Measurements from ENCODE around the gene RAD51D. TPM values are rescaled to one million over a fixed set of nuclear protein-coding genes. Genes with fewer than 3 reads are reported as not detected.

The RAD51D gene
- total RNA-seq, 3 donors from 2014 or later (not counting 1 experiment from before 2014, with no cell fraction given): 15.4 to 27.0 (median 22.7) TPM

DNA sequence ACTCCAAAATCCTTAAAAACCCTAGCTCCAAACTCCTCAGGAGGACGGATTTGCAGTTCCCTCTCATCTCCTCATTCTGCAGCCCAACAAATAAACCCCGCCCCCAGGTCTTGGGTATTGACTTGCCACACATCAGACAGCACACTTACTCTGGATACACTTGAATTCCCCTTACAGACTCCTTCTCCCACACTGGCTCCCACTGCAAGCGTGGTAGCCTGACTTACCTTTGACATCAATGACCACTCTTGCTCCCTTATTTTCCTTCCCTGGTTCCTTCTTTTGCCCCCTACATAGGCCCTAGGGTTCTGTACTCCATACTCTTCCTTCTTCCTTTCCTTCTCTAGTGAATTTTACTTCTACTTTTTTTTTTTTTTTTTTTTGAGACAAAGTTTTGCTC is 63.6 kb downstream of the RAD51D start:
- Mint-ChIP-seq H3K4me3 (no peak overlapping the region), H3K27me3 (ENCODE audit: low read depth in 2 of 2) (no peaks in the 10 kb centered on the region), H3K4me1 (peaks cover 48 to 68% of the 10 kb centered on the region in 2 donors), H3K36me3 (peaks cover 11% of the 10 kb centered on the region), H3K9me3 (no peaks in the 10 kb centered on the region), H3K27ac (peak overlapping the region; percentile 5 to 67)
- DNase-seq (no peak), ATAC-seq (no peak)
- Histone ChIP-seq H3K27me3 (ENCODE audit: control insufficient read depth, insufficient read depth, low read length) (no peaks in the 10 kb centered on the region), H3K36me3 (ENCODE audit: control insufficient read depth, insufficient read depth, low read length) (peaks cover 4% of the 10 kb centered on the region), H3K9me3 (ENCODE audit: control insufficient read depth, insufficient read depth, low read length) (no peaks in the 10 kb centered on the region), H3K4me3 (ENCODE audit: low read length) (no peak overlapping the region), H3K27ac (ENCODE audit: low read length) (no peak overlapping the region), H3K4me1 (ENCODE audit: control insufficient read depth, insufficient read depth, low read length) (peaks cover 9% of the 10 kb centered on the region)
- WGBS (ENCODE audit: insufficient coverage): 95% methylated on average over 3 of the region's 3 CpGs
- TF ChIP-seq, protein P1, sequence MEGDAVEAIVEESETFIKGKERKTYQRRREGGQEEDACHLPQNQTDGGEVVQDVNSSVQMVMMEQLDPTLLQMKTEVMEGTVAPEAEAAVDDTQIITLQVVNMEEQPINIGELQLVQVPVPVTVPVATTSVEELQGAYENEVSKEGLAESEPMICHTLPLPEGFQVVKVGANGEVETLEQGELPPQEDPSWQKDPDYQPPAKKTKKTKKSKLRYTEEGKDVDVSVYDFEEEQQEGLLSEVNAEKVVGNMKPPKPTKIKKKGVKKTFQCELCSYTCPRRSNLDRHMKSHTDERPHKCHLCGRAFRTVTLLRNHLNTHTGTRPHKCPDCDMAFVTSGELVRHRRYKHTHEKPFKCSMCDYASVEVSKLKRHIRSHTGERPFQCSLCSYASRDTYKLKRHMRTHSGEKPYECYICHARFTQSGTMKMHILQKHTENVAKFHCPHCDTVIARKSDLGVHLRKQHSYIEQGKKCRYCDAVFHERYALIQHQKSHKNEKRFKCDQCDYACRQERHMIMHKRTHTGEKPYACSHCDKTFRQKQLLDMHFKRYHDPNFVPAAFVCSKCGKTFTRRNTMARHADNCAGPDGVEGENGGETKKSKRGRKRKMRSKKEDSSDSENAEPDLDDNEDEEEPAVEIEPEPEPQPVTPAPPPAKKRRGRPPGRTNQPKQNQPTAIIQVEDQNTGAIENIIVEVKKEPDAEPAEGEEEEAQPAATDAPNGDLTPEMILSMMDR (IDR thresholded peaks at IDR 0.05): no peak
- intact Hi-C loops (cut with micrococcal nuclease): no loop called here

DNA sequence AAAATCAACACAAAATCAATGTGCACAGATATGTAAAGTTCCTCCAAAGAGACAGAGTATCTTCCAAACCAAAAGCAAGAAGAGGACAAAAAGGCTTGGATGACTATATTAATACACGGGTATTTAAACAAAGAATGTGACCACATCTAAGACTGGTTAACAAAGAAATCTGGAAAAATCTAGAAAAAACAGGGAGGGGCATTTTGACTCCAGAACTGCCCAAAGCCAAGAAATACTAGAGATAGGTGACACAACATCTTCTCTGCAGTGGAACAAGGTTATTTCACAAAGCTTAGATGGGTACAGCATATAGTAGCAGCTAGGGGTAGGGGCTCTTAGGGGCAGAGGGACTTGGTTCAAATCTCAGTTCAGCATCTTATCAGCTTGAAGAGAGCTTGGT is 66.5 kb downstream of the RAD51D start:
- peak overlapping the region; percentile 89 to 99 for H3K27ac Mint-ChIP-seq
- DNase-seq (no peak), ATAC-seq (no peak)
- no peaks in the 10 kb centered on the region for H3K36me3 Mint-ChIP-seq
- Histone ChIP-seq H3K36me3 (ENCODE audit: control insufficient read depth, insufficient read depth, low read length) (no peaks in the 10 kb centered on the region), H3K4me3 (ENCODE audit: low read length) (no peak overlapping the region), H3K27ac (ENCODE audit: low read length) (peak overlapping the region; percentile 83), H3K27me3 (ENCODE audit: control insufficient read depth, insufficient read depth, low read length) (no peaks in the 10 kb centered on the region), H3K9me3 (ENCODE audit: control insufficient read depth, insufficient read depth, low read length) (no peaks in the 10 kb centered on the region), H3K4me1 (ENCODE audit: control insufficient read depth, insufficient read depth, low read length) (peaks cover 31% of the 10 kb centered on the region)
- 100% methylated on average over 1 of the region's 1 CpG for WGBS (ENCODE audit: insufficient coverage)
- H3K4me1 Mint-ChIP-seq: peaks cover 57 to 67% of the 10 kb centered on the region in 2 donors
- no peaks in the 10 kb centered on the region for H3K27me3 Mint-ChIP-seq (ENCODE audit: low read depth in 2 of 2)
- H3K9me3 Mint-ChIP-seq: no peaks in the 10 kb centered on the region
- intact Hi-C loops (cut with micrococcal nuclease): no loop called here
- TF ChIP-seq, protein P1 (IDR thresholded peaks at IDR 0.05): no peak
- peak overlapping the region; percentile 29 for H3K4me3 Mint-ChIP-seq

- DNase-seq (no peak), ATAC-seq (no peak)
- Histone ChIP-seq H3K36me3 (ENCODE audit: control insufficient read depth, insufficient read depth, low read length) (no peaks in the 10 kb centered on the region), H3K4me3 (ENCODE audit: low read length) (no peak overlapping the region), H3K9me3 (ENCODE audit: control insufficient read depth, insufficient read depth, low read length) (no peaks in the 10 kb centered on the region), H3K4me1 (ENCODE audit: control insufficient read depth, insufficient read depth, low read length) (peaks cover 36% of the 10 kb centered on the region), H3K27ac (ENCODE audit: low read length) (peak overlapping the region; percentile 83), H3K27me3 (ENCODE audit: control insufficient read depth, insufficient read depth, low read length) (no peaks in the 10 kb centered on the region)
- H3K27me3 Mint-ChIP-seq (ENCODE audit: low read depth in 2 of 2): no peaks in the 10 kb centered on the region
- H3K27ac Mint-ChIP-seq: peak overlapping the region; percentile 89 to 99
- no peaks in the 10 kb centered on the region for H3K9me3 Mint-ChIP-seq
- TF ChIP-seq, protein P1 (IDR thresholded peaks at IDR 0.05): no peak
- H3K36me3 Mint-ChIP-seq: no peaks in the 10 kb centered on the region
- peaks cover 57 to 63% of the 10 kb centered on the region in 2 donors for H3K4me1 Mint-ChIP-seq
- H3K4me3 Mint-ChIP-seq: peak overlapping the region; percentile 29
- intact Hi-C loops (cut with micrococcal nuclease): no loop called here
Measured at GRCh38 chr17:35052780-35053179, 66.9 kb downstream of the RAD51D start.

GRCh38 chr17:35052241-35052610 is 67.4 kb downstream of the RAD51D start:
- no peak for ATAC-seq
- H3K27me3 ChIP-seq (ENCODE audit: control insufficient read depth, insufficient read depth, low read length): no peaks in the 10 kb centered on the region
- H3K36me3 ChIP-seq (ENCODE audit: control insufficient read depth, insufficient read depth, low read length): no peaks in the 10 kb centered on the region
- no peaks in the 10 kb centered on the region for H3K27me3 Mint-ChIP-seq (ENCODE audit: low read depth in 2 of 2)
- DNase-seq: no peak
- H3K4me1 ChIP-seq (ENCODE audit: control insufficient read depth, insufficient read depth, low read length): peaks cover 39% of the 10 kb centered on the region
- H3K4me3 ChIP-seq (ENCODE audit: low read length): no peak overlapping the region
- H3K9me3 Mint-ChIP-seq: no peaks in the 10 kb centered on the region
- intact Hi-C loops (cut with micrococcal nuclease): no loop called here
- H3K27ac ChIP-seq (ENCODE audit: low read length): peak overlapping the region; percentile 83
- H3K36me3 Mint-ChIP-seq: no peaks in the 10 kb centered on the region
- no peaks in the 10 kb centered on the region for H3K9me3 ChIP-seq (ENCODE audit: control insufficient read depth, insufficient read depth, low read length)
- TF ChIP-seq, protein P1 (IDR thresholded peaks at IDR 0.05): no peak
- peaks cover 52 to 58% of the 10 kb centered on the region in 2 donors for H3K4me1 Mint-ChIP-seq
- H3K4me3 Mint-ChIP-seq: peak overlapping the region; percentile 84
- H3K27ac Mint-ChIP-seq: peak overlapping the region; percentile 89 to 99
